Panc1 (cell line): ENCODE results near the gene MRPL16. TPM values are rescaled to one million over a fixed set of nuclear protein-coding genes. Genes with fewer than 3 reads are reported as not detected.

ENCODE experiments used
- ATAC-seq: fragments of 200-7000 bp; cut with Tn5 transposase; 2 replicates; pipeline ENCODE4 v1.9.1; 2020; ENCODE audit warnings: mild to moderate bottlenecking, moderate library complexity
- BruUV-seq: library from RNA; stranded (reverse); fragments of 400-500 nt; replicated peaks from 2 replicates; lab custom pipeline; 2021; lab: Mats Ljungman, UMichigan
- CTCF ChIA-PET: fragments of 300-600 bp; sonication (Branson Sonifier 250); formaldehyde crosslinking; loops from one replicate; lab custom pipeline; 2022; ENCODE audit warnings: antibody characterized with exemption; lab: Charles Lee
- POLR2A ChIA-PET: fragments of 300-600 bp; sonication (Branson Sonifier 250); formaldehyde crosslinking; loops from one replicate; lab custom pipeline; 2022; ENCODE audit warnings: antibody characterized with exemption; lab: Charles Lee
- DNase-seq: peaks from one replicate; pipeline ENCODE4 v3.0.0-alpha.2; 2010; ENCODE audit warnings: low read depth, low spot score
- H3K27ac ChIP-seq: 2 replicates; pipeline ENCODE4 v1.5.1; 2011; ENCODE audit warnings: mild to moderate bottlenecking, low read length, inconsistent platforms
- H3K27me3 ChIP-seq: fragments of 200-500 bp; sonication (Bioruptor generic); 2 replicates; pipeline ENCODE4 v1.6.0; 2014; ENCODE audit warnings: low read length, inconsistent platforms; ENCODE audit not compliant: control insufficient read depth, insufficient read depth
- H3K36me3 ChIP-seq: fragments of 200-500 bp; sonication (Bioruptor generic); 2 replicates; pipeline ENCODE4 v1.5.1; 2014; ENCODE audit warnings: inconsistent platforms, mild to moderate bottlenecking, low read length, moderate library complexity; ENCODE audit not compliant: control insufficient read depth, insufficient read depth
- H3K4me1 ChIP-seq: 2 replicates; pipeline ENCODE4 v1.5.1; 2011; ENCODE audit warnings: inconsistent platforms, mild to moderate bottlenecking, low read length, moderate library complexity; ENCODE audit not compliant: control insufficient read depth, insufficient read depth
- H3K4me3 ChIP-seq, 2 experiments: 2 replicates each; pipeline ENCODE4 v1.5.1; 2011 to 2012; ENCODE audit warnings: low read depth in 2 of 2, low read length in 2 of 2, mild to moderate bottlenecking in 2 of 2, inconsistent platforms in 1 of 2, moderate library complexity in 1 of 2
- H3K9me3 ChIP-seq: fragments of 200-500 bp; sonication (Bioruptor generic); 2 replicates; pipeline ENCODE4 v1.5.1; 2014; ENCODE audit warnings: low read depth, mild to moderate bottlenecking, inconsistent platforms, low read length, moderate library complexity; ENCODE audit not compliant: control insufficient read depth, insufficient read depth
- CTCF ChIP-seq: fragments of 450-650 bp; IDR thresholded peaks from 2 replicates; pipeline ENCODE4 v1.5.1; 2017; ENCODE audit warnings: mild to moderate bottlenecking
- POLR2AphosphoS5 ChIP-seq: IDR thresholded peaks from 2 replicates; pipeline ENCODE4 v1.6.1; 2012; ENCODE audit warnings: mild to moderate bottlenecking, low read depth, low read length, moderate library complexity
- REST ChIP-seq, 2 experiments: IDR thresholded peaks; 2 replicates each; pipeline ENCODE4 v1.6.1; 2011 to 2012; ENCODE audit warnings: low read depth in 2 of 2, control low read depth in 1 of 2, low read length in 1 of 2, mild to moderate bottlenecking in 1 of 2, moderate library complexity in 1 of 2; ENCODE audit not compliant: insufficient read depth in 1 of 2
- SIN3A ChIP-seq: IDR thresholded peaks from 2 replicates; pipeline ENCODE4 v1.6.1; 2012; ENCODE audit warnings: low read depth, mild to moderate bottlenecking, low read length, moderate library complexity, borderline replicate concordance; ENCODE audit not compliant: insufficient read depth
- TCF7L2 ChIP-seq: IDR thresholded peaks from 2 replicates; pipeline ENCODE4 v1.6.1; 2011; ENCODE audit warnings: mild to moderate bottlenecking, low read depth, low read length, inconsistent platforms
- in situ Hi-C: cut with HindIII; loops from 2 replicates; pipeline ENCODE4 v1.10.0; 2016; ENCODE audit warnings: low sequenced_read_pairs, low pct_unique_long_range_greater_than_20kb
- intact Hi-C: fragments of 100-400 bp; cut with micrococcal nuclease; formaldehyde crosslinking; loops from one replicate; pipeline ENCODE4 v1.10.0; 2022; ENCODE audit not compliant: unreplicated experiment
- total RNA-seq: library from RNA; stranded (reverse); gene quantifications from one replicate; pipeline ENCODE4 v1.2.1, GENCODE V29; 2021; ENCODE audit not compliant: unreplicated experiment

Gene MRPL16
- total RNA-seq, 1 experiment from 2014 or later = 41.8 TPM

- peaks cover 8% of the 10 kb centered on the region for H3K36me3 ChIP-seq
- H3K27me3 ChIP-seq = no peaks in the 10 kb centered on the region
- no peak overlapping the region for H3K4me3 ChIP-seq
- in situ Hi-C loops = no loop called here
- H3K9me3 ChIP-seq = no peaks in the 10 kb centered on the region
- TF ChIP-seq REST (IDR thresholded peaks at IDR 0.05; ENCODE audit: insufficient read depth in 1 of 2, low read depth in 2 of 2, low read length in 1 of 2) = no peak
- no peak for TF ChIP-seq CTCF
- TF ChIP-seq POLR2AphosphoS5 = no peak
- TF ChIP-seq TCF7L2 = no peak
- DNase-seq (no peak), ATAC-seq (peak; percentile 86)
- no peak overlapping the region for H3K27ac ChIP-seq
- POLR2A ChIA-PET = interaction anchor here (0.6 to 1.4 kb wide), 2 partner anchors 48 to 130 kb away, joined by 4 to 5 read pairs; partner anchors contain the start of gene STX3
- H3K4me1 ChIP-seq = no peaks in the 10 kb centered on the region
- TSS peak; percentile 31 for BruUV-seq
- intact Hi-C loops = loop anchor here (1.0 to 10.0 kb wide), 2 partner anchors 48 to 137 kb away; partner anchors contain the start of gene PATL1
- CTCF ChIA-PET = interaction anchor here (0.6 to 1.0 kb wide), 4 partner anchors 27 to 75 kb away, joined by 3 to 8 read pairs (median 6); partner anchors contain the start of gene STX3
Measured at GRCh38 chr11:59801981-59802638, 8.5 kb downstream of the MRPL16 start.

- H3K4me1 ChIP-seq = no peaks in the 10 kb centered on the region
- H3K4me3 ChIP-seq = no peak overlapping the region
- DNase-seq (no peak), ATAC-seq (no peak)
- BruUV-seq = no TSS peak
- no peak overlapping the region for H3K27ac ChIP-seq
- TF ChIP-seq REST (IDR thresholded peaks at IDR 0.05; ENCODE audit: insufficient read depth in 1 of 2, low read depth in 2 of 2, low read length in 1 of 2) = no peak
- no peak for TF ChIP-seq CTCF
- no peak for TF ChIP-seq TCF7L2
- TF ChIP-seq POLR2AphosphoS5 = no peak
- no peak for TF ChIP-seq SIN3A
- H3K9me3 ChIP-seq = no peaks in the 10 kb centered on the region
- in situ Hi-C loops (no loop called here), intact Hi-C loops (loop anchor here (10.0 kb wide), 1 partner anchor 136 kb away; the partner anchor contains the start of gene PATL1)
- POLR2A ChIA-PET = interaction anchor here (1.4 kb wide), 1 partner anchor 47 kb away, joined by 5 read pairs; the partner anchor contains the start of gene STX3
- peaks cover 8% of the 10 kb centered on the region for H3K36me3 ChIP-seq
- CTCF ChIA-PET = interaction anchor here (0.8 to 1.0 kb wide), 2 partner anchors 47 to 49 kb away, joined by 5 to 8 read pairs; partner anchors contain the start of gene STX3
- no peaks in the 10 kb centered on the region for H3K27me3 ChIP-seq
Measured at GRCh38 chr11:59801160-59801706, 9.3 kb downstream of the MRPL16 start.
